Measurements from ENCODE around the gene LDB2.
"Not testable (repeated sequence)": the region's sequence is repeated elsewhere in the genome, so short reads cannot be mapped to it uniquely, and the experiment has no call there.

The LDB2 gene

DNA sequence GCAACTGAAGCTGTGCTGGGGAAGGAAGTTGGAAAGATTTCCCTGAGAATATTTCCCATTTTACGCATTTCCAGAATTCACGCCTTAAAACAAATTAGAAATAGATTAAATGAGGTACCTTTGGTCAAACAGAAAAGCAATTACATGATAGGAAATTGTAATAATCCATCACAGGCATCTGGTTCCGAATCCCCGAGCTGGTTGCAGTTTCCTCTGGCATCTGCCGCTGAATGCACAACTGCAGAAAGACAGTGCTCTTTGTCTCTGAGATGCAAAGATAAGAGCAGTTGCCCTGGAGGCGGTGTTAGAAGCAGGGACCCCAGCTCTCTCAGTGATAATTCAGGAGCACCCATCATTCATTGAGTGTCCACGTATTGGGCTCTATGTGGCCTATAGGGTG, 224.4 kb downstream of the LDB2 start:
- no peak for DNase-seq

DNA sequence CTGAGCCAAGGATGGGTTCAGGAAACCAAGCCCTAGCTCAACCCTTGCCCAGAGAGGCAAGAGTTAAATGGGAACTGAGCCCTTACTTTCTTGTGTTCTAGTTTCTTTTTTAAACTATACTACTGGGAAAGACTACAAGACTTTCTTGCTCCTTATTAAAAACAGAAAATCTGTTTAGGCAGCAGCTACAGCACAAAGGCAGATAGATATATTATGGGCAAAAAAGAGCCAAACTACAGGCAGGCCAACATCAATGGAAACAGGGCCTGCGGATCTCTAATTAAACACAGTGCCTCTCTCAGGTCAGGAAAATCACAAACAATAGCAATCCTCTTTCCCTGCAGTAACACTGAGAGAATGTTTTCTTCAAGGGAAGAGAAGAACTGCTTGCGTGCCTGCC, 226.0 kb downstream of the LDB2 start:
- DNase-seq = no peak

DNA sequence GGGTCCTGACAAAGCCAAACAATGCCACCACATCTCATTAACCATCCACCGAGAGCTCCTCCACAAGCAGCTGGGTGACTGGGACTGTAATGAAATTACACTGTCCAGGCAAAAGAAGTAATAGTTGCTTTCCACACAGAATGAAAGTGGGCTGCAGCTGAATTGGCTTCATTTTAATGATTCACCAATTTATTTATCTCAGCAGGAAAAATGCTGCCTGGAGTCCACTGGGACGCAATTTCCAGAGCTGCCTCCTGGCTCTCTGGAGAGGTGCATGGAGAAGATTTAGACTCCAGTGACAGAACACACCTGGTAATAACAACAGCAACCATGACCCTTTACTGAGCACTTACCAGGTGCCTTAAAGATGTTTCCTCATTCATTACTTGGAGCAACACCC, 226.7 kb downstream of the LDB2 start:
- no peak for DNase-seq

DNA sequence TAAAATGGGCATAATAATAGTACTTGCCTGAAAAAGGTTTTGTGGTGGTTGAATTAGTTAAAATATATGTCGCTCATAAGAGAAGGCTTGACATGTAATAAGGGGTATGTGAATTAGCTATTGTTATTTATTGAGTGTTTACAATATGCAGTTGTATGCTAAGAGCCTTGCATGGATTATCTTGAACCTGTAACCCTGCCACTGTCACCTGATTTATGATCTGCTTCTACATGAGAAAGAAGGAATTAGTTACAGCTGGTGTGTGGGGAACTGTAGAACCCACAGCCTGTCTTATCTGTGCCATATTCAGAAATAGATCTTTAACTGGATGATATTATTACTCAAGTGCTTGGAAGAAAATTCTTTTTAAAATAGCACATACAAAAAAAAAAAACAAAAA, 227.7 kb downstream of the LDB2 start:
- no peak for DNase-seq

DNA sequence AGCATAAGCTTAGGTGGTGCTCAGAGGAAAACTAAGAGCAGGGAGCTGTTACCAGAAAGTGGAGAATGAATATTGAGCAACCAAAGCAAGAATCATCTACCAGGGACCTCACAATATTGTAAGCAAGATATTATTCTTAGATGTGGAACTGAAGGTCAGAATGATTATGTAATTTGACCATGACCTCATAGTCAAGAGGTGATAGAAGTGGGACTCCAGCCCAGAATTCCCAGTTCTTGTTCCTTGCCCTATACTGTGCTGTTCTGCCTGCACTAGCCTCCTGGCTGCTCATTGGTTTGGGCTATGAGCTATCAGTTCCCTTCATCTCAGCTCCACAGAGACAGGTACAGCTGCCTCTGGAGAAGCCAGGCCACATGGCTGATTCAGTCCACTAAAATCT, 229.4 kb downstream of the LDB2 start:
- DNase-seq = no peak

DNA sequence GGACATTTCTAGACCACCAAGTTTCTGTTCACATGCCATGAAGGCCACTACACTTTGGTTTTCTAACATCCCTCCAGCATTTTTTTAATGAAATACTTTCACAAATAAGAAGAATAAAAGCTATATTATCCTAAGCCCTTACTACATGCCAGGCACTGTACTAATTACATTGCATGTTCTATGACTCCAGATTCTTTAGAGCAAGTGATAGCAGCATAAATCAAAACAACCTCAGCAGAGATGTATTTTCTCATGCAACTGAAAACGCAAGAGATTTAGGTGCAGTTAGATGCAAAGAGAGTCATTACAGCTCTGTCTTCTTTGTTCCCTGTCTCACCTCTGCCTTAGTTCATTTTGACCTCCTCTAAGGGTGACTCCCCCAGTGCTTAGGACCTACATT, 230.0 kb downstream of the LDB2 start:
- no peak for DNase-seq

DNA sequence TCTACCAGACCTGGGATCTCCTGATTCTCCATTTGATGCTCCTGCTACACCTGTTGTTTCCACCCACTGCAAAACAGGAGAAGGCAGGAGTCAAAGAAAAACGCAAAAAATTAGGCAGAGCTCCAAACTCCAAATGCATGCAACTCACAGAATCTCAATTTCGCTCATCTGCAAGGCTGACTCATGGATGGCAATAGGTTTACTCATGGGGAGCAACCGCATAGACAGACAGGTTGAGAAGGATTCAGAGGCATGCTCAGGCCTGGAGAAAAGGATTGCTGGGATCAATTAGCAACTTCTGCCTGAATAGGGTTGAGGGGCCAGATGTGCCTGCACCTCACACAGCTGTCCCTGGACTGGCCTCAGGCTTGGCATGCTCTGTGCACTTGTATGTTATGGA, 231.0 kb downstream of the LDB2 start:
- no peak for DNase-seq

DNA sequence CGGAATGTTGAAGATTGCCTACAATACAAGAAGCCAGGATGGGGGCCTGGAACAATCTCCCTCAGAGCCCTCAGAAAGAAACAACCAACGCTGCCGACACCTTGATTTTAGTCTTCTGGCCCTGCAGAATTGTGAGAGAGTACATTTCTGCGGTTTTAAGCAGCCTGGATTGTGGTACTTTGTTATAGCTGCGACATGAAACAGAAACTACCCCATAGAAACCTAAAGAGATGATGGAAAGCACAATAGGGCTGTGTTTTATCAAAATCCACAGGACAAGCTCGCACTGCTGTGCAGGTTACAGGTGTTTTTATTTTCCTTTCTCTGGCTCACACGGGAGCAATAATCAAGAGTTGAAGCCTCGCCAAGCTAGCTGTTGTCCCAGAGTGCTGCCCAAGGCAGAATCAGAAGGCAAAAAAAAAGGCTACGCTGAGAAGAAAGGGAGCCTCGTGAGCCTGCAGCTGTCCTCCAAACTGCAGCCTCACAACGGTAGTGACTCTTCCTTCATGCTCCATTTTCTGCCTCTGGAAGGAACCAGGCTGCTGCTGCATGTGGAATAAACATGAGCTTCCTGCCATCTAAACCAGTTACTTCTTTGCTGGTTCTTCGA, 232.4 kb downstream of the LDB2 start:
- no peak for DNase-seq

DNA sequence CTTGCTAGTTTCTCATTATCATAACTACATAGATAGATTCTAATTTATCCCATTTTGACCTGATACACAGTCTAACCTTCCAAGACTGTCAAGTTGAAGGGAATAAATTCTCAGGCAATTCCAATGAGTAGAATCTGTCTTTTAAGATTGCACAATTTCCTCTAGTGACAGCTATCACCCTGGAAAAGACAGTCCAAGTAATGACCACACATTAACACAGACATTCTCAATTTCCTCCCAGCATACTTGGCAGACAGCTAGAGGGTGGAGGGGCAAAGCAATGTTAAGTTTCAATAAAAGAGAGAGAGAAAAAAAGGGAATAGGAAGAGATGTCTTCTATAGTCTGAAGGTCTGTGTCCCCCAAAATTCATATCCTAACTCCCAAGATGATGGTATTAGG, 234.7 kb downstream of the LDB2 start:
- DNase-seq = no peak

DNA sequence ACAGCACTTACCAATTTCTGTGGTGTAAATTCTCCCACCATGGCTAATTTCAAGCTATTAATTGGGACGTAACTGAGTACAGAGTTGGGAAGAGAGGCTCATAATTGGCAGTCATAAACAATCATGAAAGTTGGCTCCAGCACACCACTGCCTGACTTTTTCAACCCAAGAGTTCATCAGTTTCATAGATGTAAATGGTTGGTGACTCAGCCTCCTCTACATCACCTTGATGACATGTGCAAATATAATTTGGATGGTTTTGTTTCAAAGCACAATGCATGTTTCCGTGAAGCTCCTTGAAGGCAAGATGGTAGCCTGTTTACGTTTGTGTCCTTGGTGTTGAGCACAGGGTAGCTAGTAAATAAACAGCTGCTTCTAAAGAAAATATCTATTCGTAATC, 235.1 kb downstream of the LDB2 start:
- DNase-seq = no peak

DNA sequence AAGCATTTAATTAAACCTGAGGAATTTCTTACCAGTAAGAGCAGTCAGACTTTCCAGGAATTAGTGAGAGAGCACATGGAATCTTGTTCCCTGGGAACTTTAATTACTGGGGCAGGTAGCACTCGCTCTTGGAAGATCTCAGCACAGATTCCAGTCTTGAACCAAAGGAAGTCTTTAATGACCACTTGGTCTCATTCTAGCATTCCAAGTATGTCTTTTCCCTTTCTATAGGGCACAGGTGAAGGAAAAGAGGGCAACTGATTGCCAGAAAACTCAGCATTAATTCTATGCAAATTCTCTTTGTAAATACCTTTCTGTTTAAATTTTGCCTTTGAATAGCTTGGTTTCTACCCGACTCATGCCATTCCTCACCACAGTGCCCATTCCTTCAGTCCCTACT, 236.6 kb downstream of the LDB2 start:
- DNase-seq = no peak

DNA sequence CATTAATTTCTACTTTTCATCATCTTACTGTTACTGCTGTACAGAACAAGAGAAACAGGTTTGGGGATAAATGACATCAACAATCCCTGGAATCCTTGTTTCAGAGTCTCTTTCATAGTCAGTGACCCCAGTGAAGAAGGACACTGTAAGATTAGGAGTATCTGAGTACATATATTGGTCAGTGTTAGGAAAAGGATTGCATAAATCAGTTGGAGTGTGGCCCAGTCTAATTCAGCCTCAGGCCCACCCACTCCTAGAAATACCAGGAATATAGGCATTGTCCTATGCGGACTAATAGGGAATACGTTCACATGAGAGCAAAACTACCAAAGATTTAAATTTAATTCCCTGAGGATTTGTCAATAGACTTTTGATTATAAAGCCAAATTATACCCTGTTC, 237.8 kb downstream of the LDB2 start:
- DNase-seq = no peak

DNA sequence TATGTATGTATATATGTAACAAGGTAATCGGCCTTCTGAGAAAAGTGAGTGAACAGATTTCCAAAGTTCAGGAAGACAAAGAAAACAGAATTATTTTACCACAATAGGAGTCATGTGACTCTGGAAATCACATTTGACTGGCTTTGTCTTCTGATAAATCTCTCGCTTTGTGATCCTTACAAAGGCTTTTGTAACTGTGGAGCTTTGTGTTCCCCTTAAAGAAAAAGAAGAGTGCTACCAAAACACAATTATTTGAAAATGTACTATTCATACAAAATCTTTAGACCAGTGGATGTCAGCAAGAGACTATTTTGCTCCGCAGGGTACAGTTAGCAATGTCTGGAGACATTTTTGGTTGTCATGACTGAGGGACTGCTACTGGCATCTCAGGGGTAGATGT, 238.8 kb downstream of the LDB2 start:
- no peak for DNase-seq

DNA sequence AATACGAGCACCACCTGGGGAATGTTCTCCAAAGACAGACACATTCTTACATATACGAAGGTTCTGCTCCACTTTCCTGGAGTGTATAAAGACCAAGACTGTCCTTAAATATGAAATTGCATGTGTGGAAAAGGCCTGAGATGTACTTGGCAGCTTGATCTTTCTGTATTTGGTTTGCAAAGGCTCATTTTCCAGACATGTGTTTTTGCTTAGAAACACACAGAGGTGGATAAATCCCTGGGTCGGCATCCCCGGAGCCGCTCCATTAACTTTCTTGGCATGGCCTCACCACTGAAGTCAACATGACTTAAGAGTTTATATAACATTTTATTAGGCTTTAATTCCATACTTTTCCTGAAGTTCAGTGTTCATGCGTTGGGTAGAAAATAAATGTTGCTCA, 239.4 kb downstream of the LDB2 start:
- DNase-seq = no peak

DNA sequence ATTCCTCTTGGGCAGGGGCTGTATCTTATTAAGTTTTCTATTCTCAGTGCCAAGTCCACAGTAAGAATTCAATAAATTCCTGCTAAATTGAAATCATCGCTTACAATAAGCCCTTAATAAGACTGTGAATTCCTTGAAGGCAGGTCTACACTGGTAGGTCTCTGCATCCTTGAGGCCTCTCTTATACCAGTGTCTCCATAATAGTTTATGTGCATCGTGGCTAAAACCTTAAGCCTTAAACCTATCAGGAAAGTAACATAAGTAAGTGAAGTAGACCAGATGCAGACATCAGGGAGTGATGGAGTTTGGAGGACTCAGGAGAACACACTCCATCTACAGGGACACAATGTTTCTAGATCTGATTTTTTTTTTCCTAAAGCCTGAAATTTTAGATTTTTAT, 240.3 kb downstream of the LDB2 start:
- DNase-seq = no peak

DNA sequence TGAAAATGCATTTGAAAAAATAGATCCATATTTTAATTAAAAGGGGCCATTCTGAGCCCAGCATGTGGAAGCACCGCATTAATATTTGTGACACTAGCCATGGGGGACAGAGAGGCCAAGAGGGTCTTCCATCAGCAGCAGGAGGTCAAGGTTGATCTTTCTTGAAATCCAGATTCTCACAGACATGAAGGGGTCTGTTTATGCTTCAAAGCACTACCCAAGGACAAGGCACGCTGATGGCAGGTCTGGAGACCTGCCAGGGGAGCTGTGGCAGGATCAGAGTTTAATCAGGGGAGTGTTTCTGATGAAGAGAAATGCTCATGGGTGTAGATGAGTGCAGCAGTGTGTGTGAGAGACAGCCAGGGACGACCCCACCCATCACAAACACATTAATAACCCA, 243.3 kb downstream of the LDB2 start:
- no peak for DNase-seq

DNA sequence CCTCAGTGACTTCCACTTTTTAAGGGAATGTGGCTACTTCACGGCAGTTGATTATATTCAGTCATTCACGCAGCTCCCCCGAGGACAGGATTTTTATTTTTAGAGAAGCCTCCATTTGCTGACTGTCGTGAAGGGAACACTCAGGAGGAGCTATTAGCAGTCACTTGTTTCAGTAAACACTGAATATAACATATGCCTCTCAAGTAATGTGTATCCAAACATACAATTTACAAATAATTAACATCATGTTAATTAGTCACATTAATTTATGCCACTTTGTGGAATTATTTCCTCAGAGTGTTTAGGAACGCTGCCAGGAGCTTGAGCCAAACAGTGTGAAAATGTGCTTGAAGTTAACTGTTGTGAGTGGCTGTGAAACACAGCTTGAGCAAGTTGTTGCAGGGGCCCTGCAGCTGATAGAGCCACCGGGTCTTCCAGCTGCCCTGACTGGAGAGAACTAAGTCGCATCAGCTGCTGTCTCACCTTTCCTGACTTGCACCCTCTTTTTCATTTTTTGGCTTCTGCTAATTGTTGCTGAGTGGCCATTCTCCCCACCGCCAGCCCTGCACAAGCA, 245.6 kb downstream of the LDB2 start:
- DNase-seq = no peak

DNA sequence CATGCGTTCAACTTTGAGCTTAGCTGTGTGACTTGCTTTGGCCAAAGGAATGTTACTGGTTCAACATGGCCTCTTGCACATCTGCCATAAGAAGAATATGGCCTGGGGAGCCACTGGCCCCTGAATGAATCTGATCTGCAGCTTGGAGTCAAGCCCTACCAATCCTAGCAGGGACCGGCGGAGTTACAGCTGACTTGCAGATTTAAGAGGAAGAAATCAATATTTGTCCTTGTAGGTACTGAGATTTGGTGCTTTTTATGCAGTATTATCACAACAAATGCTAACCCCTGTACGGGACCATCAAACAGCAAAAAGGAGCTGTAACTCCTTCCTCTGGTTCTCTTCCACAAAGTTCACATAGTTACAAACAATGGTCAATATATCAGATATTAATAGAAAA, 252.0 kb downstream of the LDB2 start:
- DNase-seq = no peak

DNA sequence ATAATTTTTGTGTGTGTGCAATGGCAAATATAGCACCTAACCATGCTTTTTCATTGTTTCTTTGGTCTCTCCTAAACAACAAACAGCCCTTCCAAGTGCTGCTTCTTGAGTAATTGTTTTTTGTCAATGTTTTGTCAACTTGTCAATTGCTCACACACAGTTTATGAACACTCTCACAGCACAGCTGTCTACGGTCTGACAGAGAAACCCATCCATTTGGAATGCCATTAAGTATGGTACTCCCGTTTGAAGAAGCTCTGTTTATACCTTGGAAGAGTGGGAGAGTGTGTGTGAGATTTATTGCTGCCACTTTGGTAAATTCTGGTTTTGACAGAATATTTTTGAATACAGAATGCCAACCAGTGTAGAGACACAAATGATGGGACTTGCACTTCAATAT, 254.6 kb downstream of the LDB2 start:
- DNase-seq = no peak

DNA sequence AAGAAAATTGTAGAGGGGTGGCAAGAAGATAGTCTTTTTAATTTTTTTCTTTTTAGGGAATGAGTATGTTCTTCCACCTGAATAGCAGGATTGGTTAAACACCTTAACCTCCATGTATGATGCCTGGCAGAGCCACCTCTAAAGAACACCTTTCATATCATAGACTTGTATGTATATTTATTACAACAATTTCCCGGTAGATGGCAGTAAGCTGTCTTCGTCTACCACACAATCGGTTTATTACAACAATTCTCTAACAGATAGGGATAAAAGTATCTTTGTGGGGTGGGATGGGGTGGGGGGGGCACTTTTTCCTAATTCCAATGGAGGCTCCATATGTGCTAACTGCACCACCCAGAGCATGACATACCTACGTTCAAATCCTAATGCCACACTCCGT, 255.5 kb downstream of the LDB2 start:
- no peak for DNase-seq

DNA sequence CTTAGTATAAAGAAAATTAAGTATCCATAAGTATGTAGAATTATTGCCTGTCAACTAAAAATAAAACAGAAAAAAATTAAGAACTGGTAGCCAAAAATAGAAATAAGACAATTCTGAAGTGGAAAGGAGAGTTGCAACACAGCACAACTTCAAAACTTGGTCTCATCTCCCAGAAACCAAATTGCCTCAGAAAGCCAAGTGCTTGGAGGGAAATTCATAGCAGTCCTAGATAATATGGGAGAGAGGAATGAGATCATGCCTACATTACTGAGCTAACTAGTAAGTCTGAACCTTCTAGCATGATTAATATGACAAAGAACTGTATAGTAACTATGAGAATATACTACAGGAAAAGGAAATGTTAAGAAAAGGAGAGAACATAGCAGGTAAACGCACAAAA, 256.5 kb downstream of the LDB2 start:
- DNase-seq = no peak

DNA sequence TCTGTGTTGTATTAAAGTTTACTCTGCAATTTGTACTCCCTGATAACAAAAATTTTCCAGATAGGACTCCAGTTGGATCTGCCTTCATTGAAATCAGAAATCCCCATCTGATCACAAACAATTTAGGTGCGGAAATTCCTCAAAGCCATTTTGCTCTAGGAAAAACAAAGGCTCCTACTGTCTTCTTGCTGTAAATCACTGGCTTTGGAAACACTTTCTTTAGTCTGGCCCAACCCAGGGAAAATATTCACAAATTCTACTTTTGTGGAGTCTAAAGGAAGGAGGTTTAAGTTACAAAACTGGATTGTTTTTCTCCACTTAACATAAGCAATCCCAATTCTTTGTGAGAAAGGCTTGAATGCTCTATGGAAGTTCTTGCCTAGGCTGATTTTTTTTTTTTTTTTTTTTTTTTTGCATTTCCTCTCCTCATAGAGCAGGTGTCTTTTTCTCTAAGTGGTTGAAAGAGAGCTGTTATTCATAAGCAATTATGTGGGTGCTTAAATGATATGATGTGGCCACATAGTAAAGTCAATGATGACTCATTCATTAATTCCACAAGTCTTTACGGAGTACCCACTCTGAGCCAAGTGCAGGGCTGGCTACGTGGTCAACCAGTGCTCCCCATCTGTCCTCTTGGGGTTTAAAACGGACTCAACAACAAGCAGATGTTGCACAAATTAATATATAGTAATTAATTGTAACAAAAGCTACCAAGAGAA, 261.4 kb downstream of the LDB2 start:
- no peak for DNase-seq

DNA sequence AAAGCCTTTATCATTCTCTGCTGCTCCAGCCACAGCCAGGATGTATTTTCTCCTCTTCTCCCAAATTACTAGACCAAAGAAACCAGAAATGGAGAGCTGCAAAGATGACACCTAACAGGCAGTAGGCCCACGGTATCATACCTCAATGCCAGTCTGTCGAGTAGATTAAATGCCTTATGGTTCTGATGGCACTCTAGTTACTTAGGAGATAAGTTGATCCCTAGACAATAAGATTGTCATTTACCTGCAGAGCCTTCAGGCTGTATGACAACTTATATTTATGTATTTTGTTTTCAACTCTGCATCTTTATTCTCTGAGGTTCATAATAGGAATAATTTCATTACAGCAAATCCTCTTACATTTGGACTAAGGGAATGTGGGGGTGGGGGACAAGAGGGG, 262.1 kb downstream of the LDB2 start:
- DNase-seq = no peak

DNA sequence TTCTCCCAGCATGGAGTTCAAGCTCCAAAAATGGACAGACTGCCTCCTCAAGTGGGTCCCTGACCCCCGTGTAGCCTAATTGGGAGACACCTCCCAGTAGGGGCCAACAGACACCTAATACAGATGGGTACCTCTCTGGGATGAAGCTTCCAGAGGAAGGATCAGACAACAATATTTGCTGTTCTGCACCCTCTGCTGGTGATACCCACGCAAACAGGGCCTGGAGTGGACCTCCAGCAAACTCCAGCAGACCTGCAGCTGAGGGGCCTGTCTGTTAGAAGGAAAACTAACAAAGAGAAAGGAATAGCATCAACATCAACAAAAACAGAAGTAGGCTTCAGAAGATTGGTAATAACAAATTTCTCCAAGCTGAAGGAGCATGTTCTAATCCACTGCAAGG, 269.2 kb downstream of the LDB2 start:
- not testable (repeated sequence) for DNase-seq

DNA sequence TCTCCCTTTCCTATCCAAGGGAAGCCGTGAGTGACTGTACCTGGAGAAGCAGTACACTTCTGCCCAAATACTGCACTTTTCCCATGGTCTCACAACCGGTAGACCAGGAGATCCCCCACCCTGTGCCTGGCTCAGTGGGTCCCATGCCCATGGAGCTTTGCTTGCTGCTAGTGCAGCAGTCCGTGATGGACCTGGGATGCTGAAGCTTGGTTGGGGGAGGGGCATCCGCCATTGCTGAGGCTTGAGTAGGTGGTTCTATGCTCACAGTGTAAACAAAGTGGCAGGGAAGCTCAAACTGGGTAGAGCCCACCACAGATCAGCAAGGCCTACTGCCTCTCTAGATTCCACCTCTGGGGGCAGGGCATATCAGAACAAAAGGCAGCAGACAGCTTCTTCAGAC, 269.6 kb downstream of the LDB2 start:
- DNase-seq = not testable (repeated sequence)
